GM19468 (cell line): ENCODE results near the gene PYCR2.
"Not testable (repeated sequence)": the region's sequence is repeated elsewhere in the genome, so short reads cannot be mapped to it uniquely, and the experiment has no call there.

Source experiments
- ATAC-seq: cut with Tn5 transposase; IDR thresholded peaks from one replicate; pipeline ENCODE4 v1.9.1; 2021; ENCODE audit warnings: mild to moderate bottlenecking, moderate library complexity, moderate number of reproducible peaks; ENCODE audit not compliant: unreplicated experiment; ENCODE audit errors: extremely low read depth

PYCR2 gene

DNA sequence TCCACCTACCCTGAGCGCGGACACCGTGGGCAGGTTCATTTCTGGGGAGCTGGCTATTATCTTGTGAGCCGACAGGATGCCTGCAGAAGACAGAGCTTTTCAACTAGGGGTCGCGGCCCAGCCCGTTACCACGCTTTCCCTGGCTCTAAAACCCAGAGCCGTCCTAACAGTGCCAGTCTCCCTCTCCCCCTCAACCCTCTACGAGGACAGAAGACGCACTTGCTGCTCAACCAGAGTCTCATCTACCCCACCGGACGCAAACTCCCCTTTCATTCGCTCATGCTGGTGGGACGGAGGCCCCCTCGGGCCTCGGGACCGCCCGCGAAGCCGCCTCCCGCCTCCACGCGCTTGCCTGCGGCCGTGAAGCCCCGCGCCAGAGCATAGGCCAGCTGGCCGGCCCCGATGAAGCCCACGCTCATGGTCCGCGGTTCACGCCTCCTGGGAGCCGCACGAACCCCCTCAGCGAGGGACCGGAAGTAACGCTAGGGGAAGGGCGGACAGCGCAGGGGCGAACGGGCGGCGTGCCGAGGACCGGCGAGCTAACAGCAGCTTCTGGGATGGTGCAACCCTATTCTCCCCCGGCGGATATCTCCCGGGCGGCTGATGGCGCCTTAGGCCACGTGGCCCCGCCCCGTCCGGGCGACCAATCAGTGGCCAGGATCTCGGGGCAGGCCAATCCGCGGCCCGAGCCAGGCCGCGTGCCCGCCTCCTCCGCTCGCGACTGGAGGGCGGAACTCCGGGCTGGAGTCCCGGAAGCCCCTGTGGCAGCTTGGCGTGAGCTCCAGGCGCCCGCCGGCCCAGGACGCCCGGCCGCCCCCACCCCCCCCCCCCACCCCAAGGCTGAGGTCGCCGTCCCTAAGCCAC is at the start of gene PYCR2:
TSS of gene PYCR2 (minus strand) at position 559 of the 864 bp plus-strand sequence. CDS start at position 419, 140 bp downstream.
- peak; percentile 100 for ATAC-seq

- no peak for ATAC-seq
These were observed 49.1 kb upstream of the PYCR2 start for GRCh38 chr1:225973158-225973557.

GRCh38 chr1:225972344-225973152 is 48.5 kb upstream of the PYCR2 start:
- ATAC-seq = no peak

DNA sequence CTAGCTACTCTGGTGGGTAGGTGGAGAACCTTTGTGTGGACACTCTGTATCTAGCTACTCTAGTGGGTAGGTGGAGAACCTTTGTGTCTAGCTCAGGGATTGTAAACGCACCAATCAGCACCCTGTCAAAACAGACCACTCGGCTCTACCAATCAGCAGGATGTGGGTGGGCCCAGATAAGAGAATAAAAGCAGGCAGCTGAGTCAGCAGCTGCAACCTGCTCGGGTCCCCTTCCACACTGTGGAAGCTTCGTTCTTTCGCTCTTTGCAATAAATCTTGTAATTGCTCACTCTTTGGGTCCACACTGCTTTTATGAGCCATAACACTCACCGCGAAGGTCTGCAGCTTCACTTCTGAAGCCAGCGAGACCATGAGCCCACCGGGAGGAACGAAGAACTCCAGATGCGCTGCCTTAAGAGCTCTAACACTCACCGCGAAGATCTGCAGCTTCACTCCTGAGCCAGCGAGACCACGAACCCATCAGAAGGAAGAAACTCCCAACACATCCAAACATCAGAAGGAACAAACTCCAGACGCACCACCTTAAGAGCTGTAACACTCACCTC is 46.6 kb upstream of the PYCR2 start:
- ATAC-seq = not testable (repeated sequence)

- not testable (repeated sequence) for ATAC-seq
These were observed 45.7 kb upstream of the PYCR2 start for GRCh38 chr1:225969751-225970150.

DNA sequence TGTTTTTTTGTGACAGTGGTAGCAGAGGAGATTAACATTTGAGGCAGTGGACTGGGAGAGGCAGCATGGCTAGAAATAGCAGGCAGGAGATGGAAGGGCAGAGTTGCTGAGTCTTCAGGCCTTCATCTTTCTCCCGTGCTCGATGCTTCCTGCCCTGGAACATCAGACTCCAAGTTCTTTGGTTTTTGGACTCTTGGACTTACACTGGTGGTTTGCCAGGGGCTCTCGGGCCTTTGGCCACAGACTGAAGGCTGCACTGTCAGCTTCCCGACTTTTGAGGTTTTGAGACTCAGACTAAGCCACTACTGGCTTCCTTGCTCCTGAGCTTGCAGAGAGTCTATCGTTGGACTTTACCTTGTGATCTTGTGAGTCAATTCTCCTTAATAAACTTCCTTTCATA is 41.2 kb upstream of the PYCR2 start:
- ATAC-seq = no peak

DNA sequence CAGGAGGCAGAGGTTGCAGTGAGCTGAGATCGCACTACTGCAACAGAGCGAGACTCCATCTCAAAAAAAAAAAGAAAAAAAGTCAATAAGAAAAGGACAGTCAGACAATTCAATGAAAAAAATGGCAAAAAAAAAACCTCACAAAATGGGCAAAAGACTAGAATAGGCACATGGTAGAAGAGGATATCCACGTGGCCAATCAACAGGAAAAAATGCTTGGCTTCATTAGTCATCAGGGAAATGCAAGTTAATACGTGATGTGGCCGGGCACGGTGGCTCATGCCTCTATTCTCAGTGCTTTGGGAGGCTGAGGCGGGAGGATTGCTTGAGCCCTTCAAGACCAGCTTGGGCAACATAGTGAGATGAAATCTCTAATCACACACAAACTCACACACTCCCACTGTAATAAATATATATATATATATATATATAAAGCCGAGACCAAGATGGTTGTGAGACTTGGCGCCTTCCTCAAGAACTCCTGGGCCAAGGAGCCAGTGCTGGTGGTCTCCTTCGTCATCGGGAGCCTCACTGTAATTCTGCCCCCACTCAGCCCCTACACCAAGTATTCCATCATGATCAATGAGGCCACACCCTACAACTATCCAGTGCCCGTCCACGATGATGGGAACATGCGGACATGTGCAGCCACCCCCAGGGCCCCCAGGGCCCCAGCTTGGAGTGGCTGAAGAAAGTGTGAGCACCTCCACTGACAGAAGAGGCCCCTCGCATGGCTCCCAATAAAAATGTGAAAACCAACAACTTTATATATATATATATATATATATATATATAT is 39.9 kb upstream of the PYCR2 start:
- ATAC-seq = no peak

GRCh38 chr1:225962440-225962975 is 38.5 kb upstream of the PYCR2 start:
- ATAC-seq = peak; percentile 39

DNA sequence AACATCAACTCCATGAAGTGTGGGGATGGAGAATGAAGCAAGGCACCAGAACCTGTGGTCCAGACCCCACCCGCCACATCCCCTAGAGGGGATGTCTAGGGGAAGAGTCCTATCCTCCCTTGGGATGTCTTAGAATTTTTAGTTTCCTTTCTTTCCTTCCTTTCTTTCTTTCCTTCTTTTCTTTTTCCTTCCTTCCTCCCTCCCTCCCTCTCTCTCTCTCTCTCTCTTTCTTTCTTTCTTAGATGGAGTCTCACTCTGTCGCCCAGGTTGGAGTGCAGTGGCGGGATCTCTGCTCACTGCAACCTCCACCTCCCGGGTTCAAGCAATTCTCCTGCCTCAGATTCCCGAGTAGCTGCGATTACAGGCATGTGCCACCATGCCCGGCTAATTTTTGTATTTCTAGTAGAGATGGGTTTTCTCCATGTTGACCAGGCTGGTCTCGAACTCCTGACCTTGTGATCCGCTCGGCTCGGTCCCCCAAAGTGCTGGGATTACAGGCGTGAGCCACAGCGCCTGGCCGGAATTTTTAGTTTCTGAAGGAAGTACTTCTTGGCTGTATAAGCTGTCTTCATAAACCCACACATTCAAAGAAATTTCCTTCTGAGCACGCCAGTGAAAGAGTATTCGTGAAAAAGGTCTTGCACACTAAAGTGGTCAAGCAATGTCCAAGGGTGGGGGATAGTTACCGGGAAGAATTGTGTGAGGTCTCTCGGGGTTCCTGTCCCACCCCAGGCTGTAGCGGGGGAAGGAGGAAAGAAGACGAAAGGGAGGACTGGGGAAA is 37.8 kb upstream of the PYCR2 start:
- ATAC-seq = no peak

- no peak for ATAC-seq
These were observed 34.0 kb upstream of the PYCR2 start for GRCh38 chr1:225958041-225958440.

DNA sequence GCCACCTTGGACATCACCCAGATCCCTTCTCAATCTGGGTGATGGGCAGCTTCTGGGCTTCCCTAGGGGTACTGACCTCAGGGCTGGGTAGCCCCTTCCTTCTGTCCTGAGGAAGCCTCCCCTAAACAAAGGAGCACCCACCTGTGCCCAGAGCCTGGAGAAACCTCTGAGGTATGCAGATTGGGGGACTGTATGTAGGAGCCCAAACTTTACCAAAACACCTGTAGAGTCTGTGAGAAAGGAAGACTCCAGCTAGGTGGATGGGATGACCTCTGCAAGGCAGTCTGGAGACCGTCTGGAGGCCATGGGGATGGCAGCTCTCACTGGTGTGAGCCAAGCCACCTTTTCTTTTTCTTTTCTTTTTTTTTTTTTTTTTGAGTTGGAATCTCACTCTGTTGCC is 30.7 kb upstream of the PYCR2 start:
- ATAC-seq = no peak

- ATAC-seq = no peak
These were observed 29.3 kb upstream of the PYCR2 start for GRCh38 chr1:225953315-225953714.

DNA sequence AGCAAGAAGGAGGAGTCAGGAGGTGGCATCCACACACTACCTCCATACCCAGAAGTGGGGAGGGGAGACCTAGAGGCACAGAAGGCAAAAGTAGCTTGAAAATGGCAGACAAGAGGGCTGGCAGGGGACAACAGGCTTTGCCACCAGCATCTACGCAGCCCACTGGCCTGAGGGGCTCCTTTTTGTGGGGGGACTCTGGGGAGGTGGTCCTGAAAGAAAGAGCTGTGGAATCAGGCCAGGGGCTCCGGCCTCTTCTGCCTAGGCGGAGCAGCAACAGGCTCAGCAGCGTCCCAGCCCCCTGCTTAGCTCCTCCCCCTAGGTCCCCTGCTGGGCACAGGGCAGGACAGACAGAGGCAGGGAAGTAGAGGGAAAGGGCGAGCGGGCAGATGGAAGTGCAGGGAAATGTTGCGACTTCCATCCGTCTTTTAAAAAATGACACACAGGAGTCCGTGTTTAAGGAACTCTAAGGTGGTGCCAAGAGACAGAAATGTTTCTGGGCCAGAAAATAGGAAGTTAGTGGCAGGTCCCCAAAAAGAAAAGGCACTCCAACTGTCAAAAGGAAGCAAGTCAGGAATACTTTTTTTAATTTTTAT is 27.0 kb upstream of the PYCR2 start:
- no peak for ATAC-seq

GRCh38 chr1:225949041-225949440 is 25.0 kb upstream of the PYCR2 start:
- no peak for ATAC-seq

- no peak for ATAC-seq
These were observed 22.8 kb upstream of the PYCR2 start for GRCh38 chr1:225946803-225947202.

DNA sequence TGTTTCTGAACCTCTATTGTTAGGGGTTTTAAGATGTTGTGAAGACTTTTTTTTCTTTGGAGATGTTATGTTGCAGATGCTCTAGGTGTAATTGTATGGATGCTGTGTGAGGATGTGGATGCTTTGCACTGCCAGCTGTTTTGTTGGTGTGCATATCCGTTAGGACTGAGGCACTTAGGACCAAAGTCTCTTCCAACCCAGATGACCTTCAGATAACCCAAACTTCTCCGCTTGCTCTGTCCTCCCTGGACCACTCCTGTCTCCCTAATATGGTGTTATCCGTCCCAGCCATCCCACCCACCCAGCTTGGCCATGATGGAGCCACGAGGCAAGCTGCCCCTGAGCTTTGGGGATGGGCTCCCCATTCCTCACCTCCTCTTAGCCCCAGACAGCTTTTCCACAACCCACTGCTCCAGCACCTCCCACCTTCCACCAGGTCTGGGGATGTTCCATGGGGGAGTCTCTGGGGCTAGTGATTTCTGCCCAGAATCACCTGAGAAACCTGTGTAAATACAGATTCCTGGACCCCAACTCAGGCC is 22.1 kb upstream of the PYCR2 start:
- ATAC-seq = no peak

DNA sequence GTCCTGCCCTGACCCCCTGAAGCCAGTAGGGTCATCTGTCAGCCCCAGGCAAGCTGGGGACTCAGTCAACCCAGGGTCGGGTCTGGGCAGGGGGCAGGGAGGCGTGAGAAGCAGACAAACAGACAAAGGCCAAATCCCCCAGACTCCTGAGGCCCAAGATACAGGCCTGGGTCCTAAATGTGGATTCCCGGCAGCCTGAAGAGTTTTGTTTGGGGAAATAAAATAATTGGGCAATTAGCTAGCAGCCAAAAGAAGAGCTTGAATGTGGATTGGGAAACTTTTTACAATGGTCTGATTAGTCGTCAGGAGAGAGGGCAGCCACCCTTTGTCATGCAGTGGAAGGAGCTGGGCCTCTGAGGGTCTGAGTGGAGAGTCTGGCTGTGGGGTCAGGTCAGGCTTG is 21.5 kb upstream of the PYCR2 start:
- no peak for ATAC-seq

GRCh38 chr1:225944951-225945350 is 20.9 kb upstream of the PYCR2 start:
- peak; percentile 38 for ATAC-seq
